Ovary (tissue), 9 donors: ENCODE results near the gene PNMA5. TPM values are rescaled to one million over a fixed set of nuclear protein-coding genes. Genes with fewer than 3 reads are reported as not detected.
A peak's percentile ranks its signal among the peaks of the same experiment; 100 is the strongest.

ENCODE experiments used
- DNase-seq, 5 donors: peaks; one replicate each; pipeline ENCODE4 v3.0.0-alpha.2; 2019 to 2020
- H3K27ac ChIP-seq, 2 donors: fragments of 200-600 bp; one replicate each; pipeline versions ENCODE4 v1.5.1 to v1.8.0; 2019 to 2022
- H3K27me3 ChIP-seq: fragments of 200-600 bp; one replicate; pipeline ENCODE4 v1.8.0; 2022
- H3K36me3 ChIP-seq: fragments of 200-600 bp; sonication (generic); one replicate; pipeline ENCODE4 v1.5.1; 2019
- H3K4me1 ChIP-seq: one replicate; pipeline ENCODE4 v1.8.1; 2013; ENCODE audit warnings: mild to moderate bottlenecking, moderate library complexity; ENCODE audit not compliant: insufficient read depth
- H3K4me3 ChIP-seq: fragments of 200-600 bp; sonication (generic); one replicate; pipeline ENCODE4 v1.5.1; 2017
- H3K9me3 ChIP-seq, 2 donors: fragments of 200-600 bp in 1 of 2; sonication (generic) in 1 of 2; one replicate each; pipeline versions ENCODE4 v1.5.1 to v1.8.1; 2013 to 2019; ENCODE audit warnings: mild to moderate bottlenecking in 1 of 2, moderate library complexity in 1 of 2
- EP300 ChIP-seq: sonication (generic); formaldehyde crosslinking; IDR thresholded peaks from one replicate; pipeline ENCODE4 v1.6.1; 2017; ENCODE audit warnings: antibody characterized with exemption
- POLR2A ChIP-seq: fragments of 450-650 bp; IDR thresholded peaks from one replicate; pipeline ENCODE4 v1.6.1; 2017; ENCODE audit warnings: antibody characterized with exemption, mild to moderate bottlenecking, moderate library complexity
- WGBS, 3 donors: extraction: QIAGEN DNeasy Blood & Tissue Kit in 1 of 3; methylation state at CpG; one replicate each; pipeline versions ENCODE4 v1.1.5 to v1.1.7; 2013 to 2017; 5-methylcytosine and 5-hydroxymethylcytosine counted together
- intact Hi-C, 4 donors: fragments of 100-400 bp; cut with DNase I; formaldehyde crosslinking; loops; one replicate each; pipeline versions ENCODE4 v1.11.0 to v1.15.1; 2022 to 2023
- polyA plus RNA-seq, 2 donors: library from polyadenylated mRNA; stranded (reverse); fragments of 200-250 nt in 1 of 2; fragments of 350-450 nt in 1 of 2; fragmentation: Illumina TruSeq in 1 of 2; extraction: RNeasy Lipid Tissue Mini Kit (QIAGEN cat#74804) in 1 of 2; gene quantifications; one replicate each; pipeline ENCODE4 v1.2.3, GENCODE V29; 2013 to 2014
- total RNA-seq, 7 donors: library from RNA; depleted of rRNA in 2 of 7; stranded (reverse); fragments of >200 nt in 2 of 7; fragmentation: NEBNext Ultra II Directional in 3 of 7; extraction: Animal tissue kit (Norgen Biotek cat#: 25700) in 3 of 7; gene quantifications; one replicate each; pipeline versions ENCODE4 v1.1.0 to v1.2.4, GENCODE V29; 2016 to 2023
- TF ChIP-seq, protein P1 (sequence below), 3 donors: fragments of 450-650 bp in 2 of 3; fragments of 200-600 bp in 1 of 3; IDR thresholded peaks; one replicate each; pipeline versions ENCODE4 v1.5.1 to v1.8.0; 2016 to 2022; ENCODE audit warnings: antibody characterized with exemption in 3 of 3, mild to moderate bottlenecking in 1 of 3
- donor health status: DM: no; HTN: no; CAD: no; lungs with moderate emphysema.
- donor health status: DM: no; HTN: no; CAD: no.
- donor health status: Bipolar disorder and iron deficiency.
- donor health status: DM: yes; HTN: yes; CAD: no.
- donor health status: DM: no; HTN: no; CAD: no.
- donor health status: DM: yes; HTN: yes; CAD: no.

The PNMA5 gene
- total and polyA plus RNA-seq, 9 donors = 0.02 TPM; not detected in 8

DNA sequence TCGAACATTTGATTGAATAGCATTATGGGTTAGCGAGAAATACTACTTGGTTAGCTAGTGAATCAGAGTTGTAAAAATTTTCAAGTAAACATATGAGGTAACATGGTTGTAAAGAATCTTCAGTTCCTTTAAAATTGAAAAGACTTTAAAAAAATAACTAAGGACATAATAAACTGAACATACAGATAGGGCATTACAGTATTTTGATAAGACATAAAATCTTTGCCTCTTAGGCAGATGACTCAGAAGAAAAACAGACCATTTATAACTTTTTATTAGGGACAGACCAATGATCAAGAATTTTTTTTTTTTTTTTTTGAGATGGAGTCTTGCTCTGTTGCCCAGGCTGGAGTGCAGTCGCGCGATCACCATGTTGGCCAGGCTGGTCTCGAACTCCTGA lies 43.1 kb downstream of the PNMA5 start:
- 84 to 91% (median 85%) methylated on average over 6 of the region's 6 CpGs for WGBS, 3 donors
- no peak for DNase-seq
- Histone ChIP-seq H3K4me3 (no peak overlapping the region), H3K27ac (no peak overlapping the region), H3K4me1 (no peaks in the 10 kb centered on the region), H3K36me3 (no peaks in the 10 kb centered on the region), H3K9me3 (no peaks in the 10 kb centered on the region), H3K27me3 (no peaks in the 10 kb centered on the region)
- TF ChIP-seq, protein P1, sequence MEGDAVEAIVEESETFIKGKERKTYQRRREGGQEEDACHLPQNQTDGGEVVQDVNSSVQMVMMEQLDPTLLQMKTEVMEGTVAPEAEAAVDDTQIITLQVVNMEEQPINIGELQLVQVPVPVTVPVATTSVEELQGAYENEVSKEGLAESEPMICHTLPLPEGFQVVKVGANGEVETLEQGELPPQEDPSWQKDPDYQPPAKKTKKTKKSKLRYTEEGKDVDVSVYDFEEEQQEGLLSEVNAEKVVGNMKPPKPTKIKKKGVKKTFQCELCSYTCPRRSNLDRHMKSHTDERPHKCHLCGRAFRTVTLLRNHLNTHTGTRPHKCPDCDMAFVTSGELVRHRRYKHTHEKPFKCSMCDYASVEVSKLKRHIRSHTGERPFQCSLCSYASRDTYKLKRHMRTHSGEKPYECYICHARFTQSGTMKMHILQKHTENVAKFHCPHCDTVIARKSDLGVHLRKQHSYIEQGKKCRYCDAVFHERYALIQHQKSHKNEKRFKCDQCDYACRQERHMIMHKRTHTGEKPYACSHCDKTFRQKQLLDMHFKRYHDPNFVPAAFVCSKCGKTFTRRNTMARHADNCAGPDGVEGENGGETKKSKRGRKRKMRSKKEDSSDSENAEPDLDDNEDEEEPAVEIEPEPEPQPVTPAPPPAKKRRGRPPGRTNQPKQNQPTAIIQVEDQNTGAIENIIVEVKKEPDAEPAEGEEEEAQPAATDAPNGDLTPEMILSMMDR (IDR thresholded peaks at IDR 0.05) = no peak
- TF ChIP-seq EP300 (no peak), POLR2A (no peak)
- intact Hi-C loops = no loop called here

DNA sequence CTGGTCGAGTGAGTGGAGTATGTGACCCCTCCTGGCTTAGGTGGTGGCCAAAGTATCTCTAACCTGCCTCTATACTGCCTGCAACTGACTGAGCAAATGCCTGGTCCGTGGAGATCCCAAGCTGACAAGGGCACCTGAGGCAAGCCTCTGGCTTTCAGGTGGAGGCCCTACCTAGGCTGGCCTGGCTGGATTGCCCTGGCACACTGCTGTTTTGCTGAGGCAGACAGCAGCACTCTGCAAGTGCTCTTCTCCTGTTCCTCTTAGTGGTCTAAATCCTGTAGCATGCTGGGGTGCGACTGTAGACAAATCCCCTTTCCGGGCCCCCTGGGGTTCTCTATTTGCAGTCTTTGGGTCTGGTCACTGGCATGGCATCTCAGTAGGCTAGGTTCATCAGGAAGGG lies 44.8 kb downstream of the PNMA5 start:
- TF ChIP-seq EP300 (no peak), POLR2A (no peak)
- TF ChIP-seq, protein P1 (IDR thresholded peaks at IDR 0.05) = no peak
- Histone ChIP-seq H3K4me3 (no peak overlapping the region), H3K27ac (no peak overlapping the region), H3K36me3 (no peaks in the 10 kb centered on the region), H3K4me1 (no peaks in the 10 kb centered on the region), H3K9me3 (no peaks in the 10 kb centered on the region), H3K27me3 (no peaks in the 10 kb centered on the region)
- intact Hi-C loops = no loop called here
- 56 to 67% (median 66%) methylated on average over 4 of the region's 4 CpGs for WGBS, 3 donors
- peak in 1 of 5 donors; percentile 19 for DNase-seq

DNA sequence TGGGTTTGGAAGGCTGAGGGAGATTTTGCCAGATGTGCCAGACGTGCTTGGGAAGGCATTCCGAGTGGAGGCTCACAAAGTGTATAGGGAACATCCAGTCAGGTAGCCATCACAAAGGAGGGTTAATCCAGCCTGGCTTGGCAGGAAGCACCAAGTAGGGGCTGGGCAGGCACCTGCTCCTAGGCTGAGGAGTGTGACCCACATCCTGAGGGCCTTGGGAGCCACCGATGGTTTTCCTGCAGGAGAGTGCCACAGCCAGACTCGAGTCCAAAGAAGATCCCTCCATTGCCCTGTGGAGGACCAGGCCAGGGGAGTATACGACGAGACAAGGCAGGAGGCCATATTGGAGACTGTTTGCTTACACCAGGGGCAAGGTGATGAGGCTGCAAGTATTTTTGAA lies 47.2 kb downstream of the PNMA5 start:
- H3K9me3 ChIP-seq = no peaks in the 10 kb centered on the region
- DNase-seq = peak in 1 of 5 donors; percentile 11
- H3K36me3 ChIP-seq = no peaks in the 10 kb centered on the region
- H3K4me1 ChIP-seq = peaks cover 1% of the 10 kb centered on the region
- H3K27me3 ChIP-seq = no peaks in the 10 kb centered on the region
- H3K27ac ChIP-seq = no peak overlapping the region
- TF ChIP-seq, protein P1 (IDR thresholded peaks at IDR 0.05) = no peak
- TF ChIP-seq EP300 (no peak), POLR2A (no peak)
- intact Hi-C loops = no loop called here
- H3K4me3 ChIP-seq = no peak overlapping the region
- 72 to 81% (median 78%) methylated on average over 6 of the region's 6 CpGs for WGBS, 3 donors

DNA sequence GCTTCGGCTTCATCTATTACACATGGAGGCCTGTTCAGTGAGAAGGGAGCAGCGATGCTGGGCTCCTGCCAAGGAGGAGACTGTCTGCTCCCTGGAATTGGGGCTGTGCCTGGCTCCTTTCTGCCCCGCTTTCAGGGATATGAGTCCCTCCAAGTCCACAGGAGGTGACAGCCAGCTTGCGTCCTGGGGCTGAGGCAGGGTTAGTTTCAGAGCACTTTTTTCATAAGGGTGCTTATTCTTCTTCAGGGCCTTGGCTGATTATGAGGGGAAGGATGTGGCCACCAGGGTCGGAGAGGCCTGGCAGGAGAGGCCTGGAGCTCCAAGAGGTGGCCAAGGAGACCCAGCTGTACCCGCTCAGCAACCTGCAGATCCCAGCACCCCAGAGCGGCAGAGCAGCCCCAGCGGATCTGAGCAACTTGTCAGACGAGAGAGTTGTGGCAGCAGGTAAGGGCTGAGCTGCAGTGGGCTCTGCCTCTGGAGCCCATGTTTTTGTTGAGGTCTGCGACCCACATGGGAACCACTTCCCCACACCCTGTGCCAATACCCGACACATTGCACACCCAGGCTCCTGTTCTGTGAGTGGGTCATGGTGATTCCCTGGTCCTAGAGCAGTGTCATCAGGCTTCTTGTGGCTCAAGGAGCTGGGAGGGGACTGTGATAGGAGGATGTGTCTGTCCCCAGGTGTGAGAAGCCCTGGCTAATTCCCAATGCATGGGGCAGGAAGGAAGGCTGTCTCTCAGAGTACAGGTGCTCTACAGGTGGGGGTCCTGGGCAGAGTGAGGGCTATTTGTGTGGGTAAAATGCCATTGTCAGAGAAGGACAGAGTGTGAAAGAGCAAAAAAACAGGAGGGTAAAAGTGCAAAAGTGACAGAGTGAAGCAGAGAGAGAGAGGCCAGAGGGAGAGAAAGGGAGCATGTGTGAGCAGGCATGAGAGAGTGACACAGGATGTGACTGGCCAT lies 48.6 kb downstream of the PNMA5 start:
- TF ChIP-seq EP300 = no peak
- TF ChIP-seq, protein P1 (IDR thresholded peaks at IDR 0.05) = no peak
- TF ChIP-seq POLR2A = no peak
- Histone ChIP-seq H3K9me3 (no peaks in the 10 kb centered on the region), H3K27me3 (no peaks in the 10 kb centered on the region), H3K4me1 (peaks cover 1% of the 10 kb centered on the region), H3K27ac (no peak overlapping the region), H3K4me3 (no peak overlapping the region), H3K36me3 (no peaks in the 10 kb centered on the region)
- intact Hi-C loops = no loop called here
- 84 to 90% (median 90%) methylated on average over 11 of the region's 11 CpGs for WGBS, 3 donors
- DNase-seq = no peak
